NCI-H2029 (cell line): ENCODE data around the gene TSC22D4.
"Not testable (repeated sequence)": the region's sequence is repeated elsewhere in the genome, so short reads cannot be mapped to it uniquely, and the experiment has no call there.

Experiments
- DNase-seq: peaks from one replicate; lab custom pipeline; 2025; lab: John Stamatoyannopoulos, UW

Gene TSC22D4

DNA sequence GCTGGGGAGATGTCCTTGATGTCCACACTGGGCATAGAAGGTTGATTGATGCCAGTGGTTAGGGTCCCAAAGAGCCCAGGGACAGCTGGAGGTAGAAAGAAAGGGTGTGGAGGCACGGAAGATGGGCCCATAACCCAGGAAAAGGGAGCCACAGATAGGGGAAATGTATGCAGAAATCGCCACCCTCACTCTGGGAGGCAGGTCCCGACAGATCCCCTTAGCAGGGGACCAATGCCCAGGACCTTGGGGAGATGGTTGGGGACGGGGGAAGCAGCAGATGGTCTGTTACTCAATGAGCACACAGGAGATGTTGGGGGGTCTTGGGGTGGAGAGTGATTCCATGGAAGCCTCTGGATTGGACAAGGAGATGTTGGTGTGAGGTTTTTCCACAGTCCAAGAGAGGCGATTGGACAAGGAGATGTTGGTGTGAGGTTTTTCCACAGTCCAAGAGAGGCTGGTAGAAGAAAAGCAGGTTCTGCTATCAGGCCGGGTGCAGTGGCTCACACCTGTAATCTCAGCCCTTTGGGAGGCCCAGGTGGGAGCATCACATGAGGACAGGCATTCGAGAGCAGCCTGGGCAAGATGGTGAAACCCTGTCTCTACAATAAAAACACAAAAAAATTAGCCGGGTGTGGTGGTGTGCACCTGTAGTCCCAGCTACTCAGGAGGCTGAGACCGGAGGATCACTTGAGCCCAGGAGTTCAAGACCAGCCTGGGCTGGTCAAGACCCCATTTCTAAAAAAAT, 35.7 kb downstream of the TSC22D4 start:
- DNase-seq, result no peak

DNA sequence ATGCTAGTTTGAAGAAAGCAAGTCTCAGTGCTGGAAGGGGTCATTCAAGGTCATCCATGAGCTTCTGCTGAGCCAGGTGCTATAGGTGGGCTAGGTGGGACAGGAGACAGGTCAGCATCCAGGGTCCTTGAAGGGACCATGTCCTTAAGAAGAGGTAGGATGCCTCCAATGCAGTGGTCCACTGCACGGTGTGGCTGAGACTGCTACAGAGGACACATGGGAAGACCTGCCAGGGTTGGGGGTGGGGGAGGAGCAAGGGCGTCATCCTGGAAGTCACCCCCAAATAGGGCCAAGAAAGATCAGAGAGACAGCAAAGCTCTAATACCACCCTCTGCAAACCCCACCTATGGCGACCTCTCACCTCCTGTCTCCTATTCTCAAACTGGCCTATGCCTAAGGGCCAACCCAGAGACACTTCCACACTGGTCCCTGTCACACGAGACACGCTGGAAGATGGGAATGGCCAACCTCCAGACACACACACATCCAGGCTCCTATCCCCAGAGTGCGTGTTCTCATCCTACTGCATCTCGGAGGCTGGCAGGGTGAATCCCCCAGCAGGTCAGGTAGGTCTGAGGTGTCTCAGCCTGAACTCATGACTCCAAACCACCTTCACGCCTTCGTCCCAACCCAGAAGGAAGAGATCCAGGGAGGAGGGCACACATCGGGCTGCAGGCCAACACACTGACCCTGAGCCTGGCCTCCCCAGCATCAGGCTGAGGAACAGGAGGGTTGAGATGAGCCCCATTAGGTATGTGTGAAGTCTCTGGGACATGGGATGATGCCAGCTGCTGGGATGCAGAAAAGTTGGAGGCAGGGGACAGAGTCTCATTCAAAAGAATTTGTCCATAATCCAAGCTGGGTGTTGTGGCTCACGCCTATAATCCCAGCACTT, 37.1 kb downstream of the TSC22D4 start:
- no peak for DNase-seq

DNA sequence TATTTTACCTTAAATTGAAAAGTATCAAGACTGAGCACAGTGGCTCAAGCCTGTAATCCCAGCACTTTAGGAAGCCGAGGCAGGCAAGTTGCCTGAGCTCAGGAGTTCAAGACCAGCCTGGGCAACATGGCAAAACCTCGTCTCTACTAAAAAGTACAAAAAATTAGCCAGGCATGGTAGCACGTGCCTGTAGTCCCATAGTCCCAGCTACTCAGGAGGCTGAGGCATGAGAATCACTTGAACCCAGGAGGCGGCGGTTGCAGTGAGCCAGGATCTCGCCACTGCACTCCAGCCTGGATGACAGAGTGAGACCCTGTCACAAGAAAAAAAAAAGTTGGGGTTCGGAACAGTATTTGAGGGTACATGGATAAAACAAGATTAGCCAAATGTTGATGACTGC, 39.8 kb downstream of the TSC22D4 start:
- DNase-seq, result not testable (repeated sequence)

DNA sequence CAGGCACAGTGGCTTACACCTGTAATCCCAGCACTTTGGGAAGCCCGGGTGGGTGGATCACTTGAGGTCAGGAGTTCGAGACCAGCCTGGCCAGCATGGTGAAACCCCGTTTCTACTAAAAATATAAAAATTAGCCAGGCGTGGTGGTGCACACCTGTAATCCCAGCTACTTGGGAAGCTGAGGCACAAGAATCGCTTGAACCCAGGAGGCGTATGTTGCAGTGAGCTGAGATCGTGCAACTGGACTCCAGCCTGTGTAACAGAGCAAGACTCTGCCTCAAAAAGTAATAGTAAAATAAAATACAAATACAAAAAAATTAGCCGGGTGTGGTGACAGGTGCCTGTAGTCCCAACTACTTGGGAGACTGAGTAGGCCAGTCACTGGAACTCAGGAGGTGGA, 40.3 kb downstream of the TSC22D4 start:
- DNase-seq, result not testable (repeated sequence)

DNA sequence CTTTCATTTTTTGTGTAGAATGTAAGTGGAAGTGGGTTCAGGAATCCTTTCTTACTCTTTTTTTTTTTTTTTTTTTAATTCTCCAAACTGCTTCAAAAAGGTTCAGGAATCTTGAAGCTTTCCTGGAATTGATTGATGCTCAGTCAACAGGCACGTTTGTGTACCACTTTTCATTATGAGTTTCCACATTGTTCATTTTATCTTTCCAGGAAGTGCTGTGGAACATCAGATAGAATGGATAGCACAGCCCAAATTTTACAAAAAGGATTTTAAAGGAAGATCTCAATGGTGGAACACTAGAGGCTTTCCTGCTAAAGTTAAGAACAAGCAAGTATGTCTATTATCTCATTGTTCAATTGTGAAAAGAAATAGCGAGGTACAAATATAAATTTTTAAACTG, 40.8 kb downstream of the TSC22D4 start:
- DNase-seq, result no peak

DNA sequence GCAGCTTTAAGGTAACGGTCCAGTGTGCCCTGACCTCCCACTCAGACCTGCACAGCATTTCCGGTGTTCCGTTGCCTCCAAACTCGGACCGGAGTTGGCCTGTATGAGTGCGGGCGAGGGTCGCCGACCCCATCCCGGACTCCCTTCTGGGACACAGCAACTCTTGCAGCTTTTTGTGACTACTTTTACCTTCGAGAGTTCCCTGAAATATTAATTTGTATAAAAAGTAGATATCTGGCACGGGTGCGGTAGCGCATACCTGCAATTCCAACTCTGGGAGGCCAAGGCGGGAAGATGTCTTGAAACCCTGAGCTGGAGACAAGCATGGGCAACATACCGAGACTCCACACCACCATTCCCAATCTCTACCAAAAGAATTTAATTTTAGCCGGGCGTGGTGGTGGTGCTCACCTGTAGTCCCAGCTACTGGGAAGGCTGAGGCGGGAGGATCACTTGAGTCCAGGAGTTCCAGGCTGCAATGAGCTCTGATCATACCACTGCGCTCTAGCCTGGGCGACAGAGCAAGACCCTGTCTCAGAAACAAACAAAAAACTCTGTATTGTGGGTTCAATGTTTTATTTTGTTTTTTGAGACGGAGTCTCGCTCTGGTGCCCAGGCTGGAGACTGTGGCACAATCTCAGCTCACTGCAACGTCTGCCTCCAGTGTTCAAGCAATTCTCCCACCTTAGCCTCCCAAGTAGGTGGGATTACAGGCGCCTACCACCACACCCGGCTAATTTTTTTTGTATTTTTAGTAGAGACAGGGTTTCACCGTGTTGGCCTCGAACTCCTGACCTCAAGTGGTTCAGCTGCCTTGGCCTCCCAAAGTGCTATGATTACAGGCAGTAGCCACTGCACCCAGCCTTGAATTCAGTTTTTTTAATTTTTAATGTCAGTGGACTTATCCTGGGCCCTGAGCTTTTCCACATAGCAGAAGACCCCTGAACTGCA, 41.6 kb downstream of the TSC22D4 start:
- DNase-seq, result no peak

DNA sequence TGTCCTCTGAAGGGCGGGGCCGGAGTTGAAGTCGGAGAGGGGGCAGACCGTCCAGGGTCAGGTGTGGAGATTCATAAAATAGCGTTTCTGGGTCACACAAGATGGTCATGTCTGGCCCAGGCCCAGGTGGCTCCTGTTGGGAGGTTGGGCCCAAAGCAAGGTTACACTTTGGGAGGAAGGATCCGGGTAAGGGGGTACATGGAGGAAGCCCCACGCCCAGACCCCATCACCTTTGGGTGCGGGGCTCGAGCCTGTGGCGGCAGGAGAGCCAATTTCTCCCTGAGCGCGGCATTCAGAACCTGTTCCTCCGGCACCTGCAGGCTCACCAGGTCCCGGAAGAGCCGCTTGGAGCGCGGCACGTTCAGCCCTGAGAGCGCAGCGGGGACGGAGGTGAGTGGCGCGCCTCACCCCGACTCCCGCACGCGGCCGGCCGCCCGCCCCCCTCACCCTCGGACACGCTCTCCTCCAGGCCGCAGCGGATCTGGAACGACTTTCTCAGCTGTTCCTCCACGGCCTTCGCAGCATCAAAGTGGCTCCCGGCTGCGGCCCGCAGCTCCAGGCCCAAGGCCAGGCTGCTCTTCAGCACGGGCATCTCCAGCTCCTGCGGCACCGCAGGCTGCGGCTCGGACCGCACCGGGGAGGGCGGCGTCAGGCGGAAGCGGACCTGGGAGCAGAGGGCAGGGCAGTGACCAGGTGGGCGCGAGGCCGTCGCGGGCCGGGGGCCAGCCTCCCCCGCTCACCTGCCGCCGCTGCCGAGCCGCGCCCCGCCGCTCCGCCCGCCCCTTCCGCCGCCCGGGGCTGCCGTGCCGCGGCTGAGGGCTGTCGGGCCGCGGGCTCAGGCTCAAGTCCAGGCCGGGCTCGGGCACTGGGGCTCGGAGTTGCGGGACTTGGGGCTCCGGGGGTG, 43.4 kb downstream of the TSC22D4 start:
- peak; percentile 36 for DNase-seq

DNA sequence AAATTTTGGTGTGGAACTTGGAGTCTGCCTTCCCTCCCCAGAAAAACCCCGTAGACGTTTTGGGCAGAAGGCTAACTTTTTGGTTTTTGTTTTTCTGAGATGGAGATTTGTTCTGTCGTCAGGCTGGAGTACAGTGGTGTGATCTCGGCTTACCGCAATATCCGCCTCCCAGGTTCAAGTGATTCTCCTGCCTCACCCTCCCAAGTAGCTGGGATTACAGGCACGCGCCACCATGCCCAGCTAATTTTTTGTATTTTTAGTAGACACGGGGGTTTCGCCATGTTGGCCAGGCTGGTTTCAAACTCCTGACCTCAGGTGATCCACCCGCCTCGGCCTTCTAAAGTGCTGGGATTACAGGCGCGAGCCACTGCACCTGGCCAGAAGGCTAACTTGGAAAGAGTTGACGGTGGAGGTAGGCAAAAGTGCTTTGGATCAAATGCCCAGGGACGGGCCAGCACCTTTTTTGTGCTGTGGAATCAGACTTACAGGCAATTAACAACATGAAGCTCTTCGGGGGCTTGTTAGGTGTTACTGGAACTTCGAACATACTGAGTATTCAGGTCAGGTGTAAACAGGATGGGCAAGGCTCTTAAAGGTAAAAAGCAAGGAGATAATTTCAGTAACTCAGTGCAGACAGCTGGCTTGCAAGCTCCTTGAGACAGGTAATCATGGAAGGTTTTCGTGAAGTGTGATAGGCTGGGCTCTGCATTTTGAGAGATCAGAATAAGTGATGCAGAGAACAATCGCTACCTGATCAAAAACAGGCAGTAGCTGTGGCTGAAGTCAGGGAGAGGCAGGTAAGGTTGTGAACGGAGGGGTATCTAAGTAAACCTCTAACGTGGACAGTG, 44.5 kb downstream of the TSC22D4 start:
- DNase-seq, result no peak

DNA sequence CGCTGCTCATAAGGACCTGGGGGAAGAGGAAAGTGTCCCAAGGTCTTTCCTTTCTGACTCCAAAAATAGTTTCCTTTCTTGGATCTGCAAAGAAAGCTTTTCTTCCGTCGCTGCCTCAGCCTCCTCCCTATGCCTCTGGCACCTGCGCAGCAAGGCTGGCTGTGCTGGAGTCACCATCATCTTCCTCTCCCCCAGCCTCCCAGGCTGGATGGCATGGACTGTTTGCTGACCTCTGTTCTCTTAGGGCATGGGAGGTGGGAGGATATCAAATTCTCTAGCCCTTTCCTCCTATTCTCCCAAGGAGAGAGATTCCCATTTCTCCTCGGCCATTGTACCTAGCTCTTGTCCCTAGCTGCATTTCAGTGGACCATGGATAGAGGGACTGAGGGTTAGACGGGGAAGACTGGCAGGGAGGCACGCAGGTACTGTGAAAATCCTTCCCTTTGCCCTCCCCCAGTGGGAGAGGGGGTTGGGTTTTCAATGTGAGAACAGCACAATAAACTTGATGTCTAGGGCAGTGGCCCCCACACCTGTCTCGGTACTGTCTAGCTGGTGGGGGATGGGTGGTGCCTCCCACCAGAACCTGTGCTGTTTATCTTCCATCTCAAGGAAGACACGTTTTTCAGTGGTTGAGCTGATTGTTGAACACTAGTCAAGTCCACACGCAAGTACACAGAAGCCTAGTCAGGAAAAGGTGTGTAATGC, 45.3 kb downstream of the TSC22D4 start:
- DNase-seq, result no peak

DNA sequence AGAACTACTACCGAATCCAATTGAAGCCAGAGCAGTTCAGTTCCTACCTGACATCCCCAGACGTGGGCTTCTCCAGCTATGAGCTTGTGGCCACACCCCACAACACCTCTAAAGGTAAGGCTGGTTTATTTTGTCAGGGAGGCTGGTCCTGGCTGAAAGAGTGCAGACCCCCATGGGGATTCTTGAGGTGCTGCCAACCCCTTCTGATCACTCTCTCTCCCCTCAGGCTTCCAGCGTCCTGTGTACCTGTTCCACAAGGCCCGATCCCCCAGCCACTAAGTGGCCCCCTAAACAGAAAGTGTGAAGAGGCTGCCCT, 45.8 kb downstream of the TSC22D4 start:
- DNase-seq, result no peak

DNA sequence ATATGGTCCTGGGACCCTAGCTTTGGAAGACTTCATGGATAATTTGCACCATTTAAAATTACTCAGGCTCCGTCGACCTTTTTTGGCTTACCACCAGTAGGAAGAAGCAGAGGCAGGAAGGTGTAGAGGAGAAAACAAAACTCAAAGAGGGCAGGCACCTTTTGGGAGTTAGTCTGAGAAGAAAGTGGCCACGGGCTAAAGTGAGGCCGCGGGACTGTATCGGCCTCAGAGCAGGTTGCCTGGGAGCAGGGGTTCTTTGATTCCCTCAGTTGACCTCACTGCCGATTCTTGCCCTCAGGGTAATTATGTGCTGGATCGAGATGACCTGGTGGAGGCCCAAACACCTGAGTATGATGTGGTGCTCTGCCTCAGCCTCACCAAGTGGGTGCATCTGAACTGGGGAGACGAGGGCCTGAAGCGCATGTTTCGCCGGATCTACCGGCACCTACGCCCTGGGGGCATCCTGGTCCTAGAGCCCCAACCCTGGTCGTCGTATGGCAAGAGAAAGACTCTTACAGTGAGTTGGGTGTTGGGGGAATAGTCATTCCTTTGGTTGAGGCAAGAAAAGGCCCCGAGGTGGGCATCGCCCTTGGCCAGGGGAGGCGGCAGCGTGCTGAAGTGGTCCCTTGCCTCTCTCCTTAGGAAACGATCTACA, 46.3 kb downstream of the TSC22D4 start:
- no peak for DNase-seq

DNA sequence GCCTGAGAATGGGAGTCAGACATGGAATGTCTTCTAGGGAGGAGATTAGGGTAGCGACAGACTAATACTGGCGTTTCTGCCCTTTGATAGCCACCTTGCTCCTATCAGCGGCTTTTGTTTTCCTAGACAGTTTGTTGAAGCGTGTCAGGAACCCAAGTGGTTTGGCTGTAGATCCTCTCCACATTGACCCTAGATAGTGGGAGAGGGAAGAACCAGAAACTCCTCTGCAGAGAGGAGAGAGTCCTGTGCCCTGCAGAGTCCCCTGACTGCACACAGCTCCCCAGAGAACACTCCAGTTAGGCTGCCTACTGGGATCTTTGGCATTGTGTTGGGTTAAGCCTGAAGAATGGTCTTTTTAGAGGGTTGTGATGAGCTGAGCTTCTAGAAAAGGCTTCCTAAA, 47.0 kb downstream of the TSC22D4 start:
- DNase-seq, result no peak

DNA sequence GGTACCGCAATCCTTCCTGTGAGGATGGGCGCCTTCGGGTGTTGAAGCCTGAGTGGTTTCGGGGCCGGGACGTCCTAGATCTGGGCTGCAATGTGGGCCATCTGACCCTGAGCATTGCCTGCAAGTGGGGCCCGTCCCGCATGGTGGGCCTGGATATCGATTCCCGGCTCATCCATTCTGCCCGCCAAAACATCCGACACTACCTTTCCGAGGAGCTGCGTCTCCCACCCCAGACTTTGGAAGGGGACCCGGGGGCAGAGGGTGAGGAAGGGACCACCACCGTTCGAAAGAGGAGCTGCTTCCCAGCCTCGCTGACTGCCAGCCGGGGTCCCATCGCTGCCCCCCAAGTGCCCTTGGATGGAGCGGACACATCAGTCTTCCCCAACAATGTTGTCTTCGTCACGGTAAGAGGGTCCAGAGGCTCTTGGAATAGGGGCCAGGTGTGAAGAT, 47.7 kb downstream of the TSC22D4 start:
- no peak for DNase-seq

DNA sequence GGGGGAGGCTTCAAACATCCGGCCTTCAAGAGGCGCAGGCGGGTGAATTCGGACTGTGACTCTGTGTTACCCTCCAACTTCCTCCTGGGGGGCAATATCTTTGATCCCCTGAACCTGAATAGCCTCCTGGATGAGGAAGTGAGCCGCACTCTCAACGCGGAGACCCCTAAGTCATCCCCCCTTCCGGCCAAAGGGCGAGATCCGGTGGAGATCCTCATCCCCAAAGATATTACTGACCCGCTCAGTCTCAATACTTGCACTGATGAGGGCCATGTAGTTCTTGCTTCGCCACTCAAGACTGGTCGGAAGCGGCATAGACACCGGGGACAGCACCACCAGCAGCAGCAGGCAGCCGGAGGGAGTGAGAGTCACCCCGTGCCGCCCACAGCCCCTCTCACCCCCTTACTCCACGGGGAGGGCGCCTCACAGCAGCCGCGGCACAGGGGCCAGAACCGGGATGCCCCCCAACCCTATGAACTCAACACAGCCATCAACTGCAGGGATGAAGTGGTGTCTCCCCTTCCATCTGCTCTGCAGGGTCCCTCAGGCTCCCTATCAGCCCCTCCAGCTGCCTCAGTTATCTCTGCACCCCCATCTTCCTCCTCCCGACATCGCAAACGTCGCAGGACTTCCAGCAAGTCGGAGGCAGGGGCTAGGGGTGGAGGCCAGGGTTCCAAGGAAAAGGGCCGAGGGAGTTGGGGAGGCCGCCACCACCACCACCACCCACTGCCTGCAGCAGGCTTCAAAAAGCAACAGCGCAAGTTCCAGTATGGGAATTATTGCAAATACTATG, 48.3 kb downstream of the TSC22D4 start:
- no peak for DNase-seq

DNA sequence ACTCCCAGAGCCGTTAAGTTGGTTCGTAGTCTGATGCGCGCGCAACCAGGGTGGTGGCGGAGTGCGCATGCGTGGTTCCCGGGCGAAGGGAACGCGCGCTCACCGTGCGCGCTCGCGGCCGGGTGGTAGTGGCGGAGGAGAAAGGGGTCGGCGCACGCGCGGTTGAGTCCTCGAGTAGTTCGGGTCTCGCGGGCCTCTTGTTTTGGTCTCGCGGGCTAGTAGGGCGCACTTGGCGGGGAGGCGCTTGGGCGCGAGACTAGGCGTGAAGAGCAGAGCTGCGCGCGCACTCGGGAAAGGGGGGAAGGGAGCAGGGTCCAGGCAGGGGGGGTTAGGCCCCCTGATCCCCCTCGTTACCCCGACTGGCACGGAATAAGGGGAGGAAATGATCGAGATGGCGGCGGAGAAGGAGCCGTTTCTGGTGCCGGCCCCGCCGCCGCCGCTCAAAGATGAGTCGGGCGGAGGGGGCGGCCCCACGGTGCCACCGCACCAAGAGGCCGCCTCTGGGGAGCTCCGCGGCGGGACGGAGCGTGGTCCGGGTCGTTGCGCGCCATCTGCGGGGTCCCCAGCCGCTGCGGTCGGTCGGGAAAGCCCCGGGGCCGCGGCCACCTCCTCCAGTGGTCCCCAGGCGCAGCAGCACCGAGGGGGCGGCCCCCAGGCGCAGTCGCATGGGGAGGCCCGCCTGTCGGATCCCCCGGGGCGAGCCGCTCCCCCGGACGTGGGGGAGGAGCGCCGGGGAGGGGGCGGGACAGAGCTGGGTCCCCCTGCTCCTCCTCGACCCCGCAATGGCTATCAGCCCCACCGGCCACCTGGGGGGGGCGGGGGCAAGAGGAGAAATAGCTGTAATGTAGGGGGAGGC, 49.1 kb downstream of the TSC22D4 start, which contains the start of gene MEPCE:
TSS of gene MEPCE (plus strand) at position 195 of the 856 bp plus-strand sequence. CDS start at position 383, 188 bp downstream.
- DNase-seq, result peak; percentile 94

DNA sequence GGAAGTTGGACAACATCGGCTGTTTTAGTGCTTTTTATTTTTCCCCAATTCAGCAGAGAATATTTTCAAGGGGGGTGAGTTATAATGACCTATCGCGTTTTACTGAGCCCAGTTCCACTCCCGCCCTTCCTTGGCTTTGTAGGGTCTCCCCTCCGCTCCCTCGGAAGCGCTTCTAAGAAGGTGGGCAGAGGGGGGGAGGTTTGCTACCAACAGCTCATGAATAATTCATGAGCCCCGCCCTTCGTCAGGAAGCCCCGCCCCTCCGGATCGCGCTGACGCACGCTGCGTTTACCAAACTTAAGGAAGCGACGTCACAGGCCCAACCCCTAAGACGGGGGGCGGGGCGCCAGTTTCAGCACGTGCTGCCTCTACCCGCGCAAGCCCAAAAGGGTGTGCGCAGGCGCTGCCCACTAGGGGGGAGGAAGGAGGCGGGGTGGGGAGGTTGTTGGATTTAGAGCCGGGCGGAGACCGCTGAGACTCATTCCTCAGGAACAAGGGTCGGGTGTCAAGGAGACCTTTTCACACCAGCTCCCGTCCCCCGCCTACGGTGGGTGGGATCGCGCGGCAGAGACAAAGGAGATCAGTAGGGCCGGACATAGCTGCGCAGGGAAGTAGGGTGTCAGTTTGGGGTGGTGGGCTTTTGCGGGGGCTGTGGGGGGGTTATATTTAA, 49.9 kb downstream of the TSC22D4 start:
- peak; percentile 99 for DNase-seq
